ACC112 (cell line): ENCODE data around the gene NAV3.

Source experiments
- H2AFZ ChIP-seq: fragments of 200-600 bp; sonication (generic); one replicate; pipeline ENCODE4 v1.6.0; 2017; ENCODE audit warnings: antibody characterized with exemption, low read length; ENCODE audit not compliant: unreplicated experiment
- H3K27ac ChIP-seq: fragments of 200-600 bp; sonication (generic); 2 replicates; pipeline ENCODE4 v1.5.1; 2014; ENCODE audit warnings: low read depth, mild to moderate bottlenecking, antibody characterized with exemption, low read length, moderate library complexity
- H3K27me3 ChIP-seq: fragments of 200-600 bp; sonication (generic); 2 replicates; pipeline ENCODE4 v1.6.1; 2014; ENCODE audit warnings: mild to moderate bottlenecking, antibody characterized with exemption, low read length, moderate library complexity, mixed read lengths; ENCODE audit not compliant: insufficient read depth
- H3K36me3 ChIP-seq: fragments of 200-600 bp; sonication (generic); 2 replicates; pipeline ENCODE4 v1.6.1; 2016; ENCODE audit warnings: mild to moderate bottlenecking, antibody characterized with exemption, low read length, moderate library complexity, mixed read lengths; ENCODE audit not compliant: insufficient read depth
- H3K4me1 ChIP-seq: fragments of 200-600 bp; sonication (generic); one replicate; pipeline ENCODE4 v1.6.1; 2016; ENCODE audit warnings: low read length, mixed read lengths; ENCODE audit not compliant: insufficient read depth, unreplicated experiment, control insufficient read depth
- H3K4me3 ChIP-seq: fragments of 200-600 bp; sonication (generic); 2 replicates; pipeline ENCODE4 v1.5.1; 2014; ENCODE audit warnings: mild to moderate bottlenecking, low read depth, low read length
- H3K79me2 ChIP-seq: fragments of 200-600 bp; sonication (generic); one replicate; pipeline ENCODE4 v1.6.0; 2016; ENCODE audit warnings: low read length; ENCODE audit not compliant: control insufficient read depth, unreplicated experiment, insufficient read depth

Gene NAV3

DNA sequence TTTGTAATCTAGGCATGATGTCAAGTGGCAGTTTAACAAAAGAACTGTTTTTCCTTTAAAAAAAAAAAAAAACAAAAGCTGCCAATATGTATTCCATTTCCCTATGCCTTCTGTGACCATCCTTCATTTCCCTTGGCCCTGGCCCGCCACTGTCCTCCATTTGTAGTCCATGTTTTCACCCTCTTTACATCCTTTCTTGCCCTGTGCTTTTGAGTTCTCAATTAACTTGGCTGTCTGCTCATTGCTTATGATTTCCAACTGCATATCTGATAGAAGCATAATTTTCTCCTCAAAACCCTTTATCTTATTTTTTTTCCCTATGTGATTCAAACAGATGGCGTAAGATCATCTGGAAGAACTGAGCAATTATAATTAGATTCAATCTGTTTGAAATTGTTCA is 297.5 kb downstream of the NAV3 start:
- Histone ChIP-seq H3K79me2 (no peaks in the 10 kb centered on the region), H3K4me1 (peaks cover 5% of the 10 kb centered on the region), H2AFZ (no peak overlapping the region), H3K36me3 (peaks cover 11% of the 10 kb centered on the region), H3K27me3 (no peaks in the 10 kb centered on the region), H3K27ac (no peak overlapping the region), H3K4me3 (no peak overlapping the region)

- H3K27me3 ChIP-seq, result no peaks in the 10 kb centered on the region
- H3K4me3 ChIP-seq, result no peak overlapping the region
- H3K36me3 ChIP-seq, result peaks cover 22% of the 10 kb centered on the region
- H3K4me1 ChIP-seq, result peaks cover 4% of the 10 kb centered on the region
- H2AFZ ChIP-seq, result no peak overlapping the region
- no peak overlapping the region for H3K27ac ChIP-seq
- H3K79me2 ChIP-seq, result no peaks in the 10 kb centered on the region
Observed at GRCh38 chr12:78143717-78144116, 313.0 kb downstream of the NAV3 start.

DNA sequence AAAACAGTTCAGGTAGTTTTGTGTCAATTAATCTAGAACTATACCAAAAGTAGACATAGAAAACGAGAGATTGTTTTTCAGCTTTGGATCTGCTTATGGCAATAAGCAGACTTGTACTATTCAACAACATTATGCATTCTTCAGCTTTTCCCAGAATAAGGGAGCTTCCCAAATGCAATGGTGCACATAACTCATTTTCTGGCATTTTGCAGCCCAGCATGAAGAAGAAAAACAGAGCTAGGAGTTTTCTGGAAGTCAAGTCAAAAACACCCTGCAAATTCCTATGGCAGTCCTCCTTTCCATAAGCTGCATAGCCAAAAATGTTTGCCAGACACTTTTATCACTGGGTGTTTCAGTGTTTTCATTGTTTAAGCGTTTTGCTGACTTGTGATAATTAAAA is 314.7 kb downstream of the NAV3 start:
- Histone ChIP-seq H3K4me1 (peaks cover 4% of the 10 kb centered on the region), H3K27me3 (no peaks in the 10 kb centered on the region), H3K79me2 (no peaks in the 10 kb centered on the region), H3K36me3 (peaks cover 11% of the 10 kb centered on the region; the same call in 1 of the 2 replicates), H3K4me3 (no peak overlapping the region), H3K27ac (no peak overlapping the region), H2AFZ (no peak overlapping the region)

DNA sequence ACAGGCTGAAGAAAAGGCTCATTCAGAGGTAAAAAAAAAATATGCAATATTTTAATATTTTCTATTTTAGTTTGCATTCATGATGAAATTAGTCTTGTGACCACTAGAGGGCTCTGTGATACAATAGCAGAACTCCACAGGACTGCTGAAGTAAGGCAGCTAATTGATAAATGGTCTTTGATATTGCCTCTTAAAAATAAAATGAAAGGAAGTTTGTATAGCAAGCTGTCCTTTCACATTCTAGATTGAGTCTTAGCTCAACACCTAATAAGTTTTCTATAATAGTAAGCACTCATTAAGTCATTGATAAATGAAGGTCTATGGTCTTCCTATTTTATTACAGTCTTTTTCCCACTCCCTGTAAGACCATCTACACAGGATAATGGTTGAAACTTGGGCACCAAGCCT is 315.7 kb downstream of the NAV3 start:
- H3K4me3 ChIP-seq, result no peak overlapping the region
- no peaks in the 10 kb centered on the region for H3K27me3 ChIP-seq
- H3K27ac ChIP-seq, result no peak overlapping the region
- no peak overlapping the region for H2AFZ ChIP-seq
- H3K4me1 ChIP-seq, result peaks cover 4% of the 10 kb centered on the region
- H3K36me3 ChIP-seq, result peaks cover 12% of the 10 kb centered on the region; the same call in 1 of the 2 replicates
- H3K79me2 ChIP-seq, result no peaks in the 10 kb centered on the region

- no peak overlapping the region for H2AFZ ChIP-seq
- no peaks in the 10 kb centered on the region for H3K79me2 ChIP-seq
- H3K27ac ChIP-seq, result no peak overlapping the region
- H3K4me3 ChIP-seq, result no peak overlapping the region
- peaks cover 4% of the 10 kb centered on the region for H3K4me1 ChIP-seq
- H3K36me3 ChIP-seq, result peaks cover 12% of the 10 kb centered on the region; the same call in 1 of the 2 replicates
- no peaks in the 10 kb centered on the region for H3K27me3 ChIP-seq
Observed at GRCh38 chr12:78149459-78149858, 318.8 kb downstream of the NAV3 start.

DNA sequence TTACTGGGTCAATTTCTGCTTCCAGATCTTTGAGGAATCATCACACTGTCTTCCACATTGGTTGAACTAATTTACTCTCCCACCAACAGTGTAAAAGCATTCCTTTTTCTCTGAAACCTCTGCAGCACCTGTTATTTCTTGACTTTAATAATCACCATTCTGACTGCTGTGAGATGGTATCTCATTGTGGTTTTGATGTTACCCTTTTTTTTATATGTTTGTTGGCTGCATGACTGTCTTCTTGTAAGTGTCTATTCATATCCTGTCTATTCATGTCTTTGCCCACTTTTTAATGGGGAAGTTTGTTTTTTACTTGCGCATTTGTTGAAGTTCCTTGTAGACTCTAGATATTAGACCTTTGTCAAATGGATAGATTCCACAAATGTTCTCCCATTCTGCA is 324.9 kb downstream of the NAV3 start:
- H3K4me1 ChIP-seq, result no peaks in the 10 kb centered on the region

GRCh38 chr12:78156751-78157150 is 326.1 kb downstream of the NAV3 start:
- Histone ChIP-seq H3K4me1 (no peaks in the 10 kb centered on the region), H3K4me3 (no peak overlapping the region), H3K79me2 (no peaks in the 10 kb centered on the region), H3K36me3 (peaks cover 11% of the 10 kb centered on the region), H2AFZ (no peak overlapping the region), H3K27ac (no peak overlapping the region), H3K27me3 (no peaks in the 10 kb centered on the region)

More for the DNA sequence above, 324.9 kb downstream of the NAV3 start:
- Histone ChIP-seq H3K4me3 (no peak overlapping the region), H3K27ac (no peak overlapping the region), H3K79me2 (no peaks in the 10 kb centered on the region), H3K27me3 (no peaks in the 10 kb centered on the region), H3K36me3 (peaks cover 13% of the 10 kb centered on the region), H2AFZ (no peak overlapping the region)

DNA sequence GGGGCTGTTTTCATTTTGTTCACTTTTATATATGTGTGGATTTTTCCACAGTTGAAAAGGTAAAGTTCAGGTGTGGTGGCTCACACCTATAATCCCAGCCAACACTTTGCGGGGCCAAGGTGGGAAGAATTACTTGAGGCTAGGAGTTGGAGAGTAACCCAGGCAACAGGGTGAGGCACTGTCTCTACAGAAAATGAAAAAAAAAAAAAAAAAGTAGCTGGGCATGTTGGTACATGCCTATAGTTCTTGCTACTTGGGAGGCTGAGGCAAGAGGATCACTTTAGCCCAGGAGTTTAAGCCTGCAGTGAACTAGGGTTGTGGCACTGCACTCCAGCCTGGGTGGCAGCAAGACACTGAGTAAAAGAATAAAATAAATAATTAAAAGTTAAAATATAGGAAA is 326.5 kb downstream of the NAV3 start:
- Histone ChIP-seq H3K36me3 (peaks cover 11% of the 10 kb centered on the region), H3K27me3 (no peaks in the 10 kb centered on the region), H3K4me1 (no peaks in the 10 kb centered on the region), H2AFZ (no peak overlapping the region), H3K79me2 (no peaks in the 10 kb centered on the region), H3K27ac (no peak overlapping the region), H3K4me3 (no peak overlapping the region)

- Histone ChIP-seq H3K79me2 (no peaks in the 10 kb centered on the region), H2AFZ (no peak overlapping the region), H3K36me3 (peaks cover 12% of the 10 kb centered on the region), H3K4me1 (no peaks in the 10 kb centered on the region), H3K27me3 (no peaks in the 10 kb centered on the region), H3K27ac (no peak overlapping the region), H3K4me3 (no peak overlapping the region)
Observed at GRCh38 chr12:78164154-78164553, 333.5 kb downstream of the NAV3 start.

DNA sequence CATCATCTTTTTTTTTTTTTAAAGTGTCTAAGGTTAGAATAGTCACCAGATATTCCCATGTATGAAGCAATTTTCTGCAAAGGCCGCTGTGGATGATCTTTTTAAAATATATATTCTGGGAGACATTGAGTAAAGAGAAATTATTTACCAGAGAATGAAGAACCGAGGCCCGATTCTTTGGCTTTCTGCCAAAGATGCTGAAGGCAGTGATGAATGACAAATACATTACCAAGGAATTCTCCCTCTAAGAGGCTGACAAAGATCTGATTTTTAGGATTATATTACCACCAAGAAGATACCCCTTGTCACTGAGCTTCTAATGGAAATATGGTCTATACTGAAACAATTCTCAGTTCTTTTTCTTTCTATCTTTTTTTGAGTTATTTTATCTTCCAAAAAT is 336.8 kb downstream of the NAV3 start:
- Histone ChIP-seq H3K79me2 (no peaks in the 10 kb centered on the region), H3K36me3 (peaks cover 19% of the 10 kb centered on the region), H3K27me3 (no peaks in the 10 kb centered on the region), H3K4me3 (no peak overlapping the region), H3K27ac (no peak overlapping the region), H3K4me1 (no peaks in the 10 kb centered on the region), H2AFZ (no peak overlapping the region)

GRCh38 chr12:78171061-78171460 is 340.4 kb downstream of the NAV3 start:
- H3K27ac ChIP-seq, result no peak overlapping the region
- H3K36me3 ChIP-seq, result peaks cover 28% of the 10 kb centered on the region
- H3K79me2 ChIP-seq, result no peaks in the 10 kb centered on the region
- no peaks in the 10 kb centered on the region for H3K4me1 ChIP-seq
- H3K4me3 ChIP-seq, result no peak overlapping the region
- H3K27me3 ChIP-seq, result no peaks in the 10 kb centered on the region
- no peak overlapping the region for H2AFZ ChIP-seq
